22Rv1 (cell line): ENCODE measurements around the gene DOCK3.

Source experiments
- CTCF ChIP-seq: fragments of 450-650 bp; IDR thresholded peaks from 2 replicates; pipeline ENCODE4 v1.5.1; 2017; ENCODE audit warnings: mild to moderate bottlenecking
- ZFX ChIP-seq: fragments of 450-650 bp; IDR thresholded peaks from 2 replicates; pipeline ENCODE4 v1.6.1; 2017; ENCODE audit warnings: antibody characterized with exemption, borderline replicate concordance

- TF ChIP-seq CTCF (no peak), ZFX (no peak)
Measured at GRCh38 chr3:50674349-50675178, at the start of gene DOCK3.
